Gastrocnemius medialis (tissue), 4 donors: ENCODE data around the gene RNF26.

Experiments
- CTCF ChIP-seq, 5 experiments: fragments of 450-650 bp in 3 of 5; fragments of 200-600 bp in 2 of 5; sonication (generic) in 2 of 5; IDR thresholded peaks in 4 of 5; conservative IDR thresholded peaks in 1 of 5; 1 replicate in 4 of 5; 2 replicates in 1 of 5; pipeline ENCODE4 v1.5.1; 2016 to 2019; ENCODE audit warnings: antibody characterized with exemption in 5 of 5, mild to moderate bottlenecking in 3 of 5, moderate library complexity in 3 of 5
- POLR2A ChIP-seq, 2 donors: fragments of 450-650 bp; IDR thresholded peaks; one replicate each; pipeline ENCODE4 v1.6.1; 2017; ENCODE audit warnings: antibody characterized with exemption in 2 of 2, mild to moderate bottlenecking in 2 of 2, moderate library complexity in 2 of 2

- no peak for TF ChIP-seq CTCF (IDR thresholded peaks at IDR 0.05 in 4 of 5, conservative IDR thresholded peaks at IDR 0.05 in 1 of 5)
- no peak for TF ChIP-seq POLR2A (IDR thresholded peaks at IDR 0.05)
These were observed 23.7 kb upstream of the RNF26 start for GRCh38 chr11:119310682-119311052.
